GM23248 (cell line): ENCODE data around the gene PCDHGB3.
"Not testable (repeated sequence)": the region's sequence is repeated elsewhere in the genome, so short reads cannot be mapped to it uniquely, and the experiment has no call there.

ENCODE experiments used
- EZH2 ChIP-seq: fragments of 200-600 bp; sonication (generic); IDR thresholded peaks from 2 replicates; pipeline ENCODE4 v1.6.1; 2018; ENCODE audit warnings: antibody characterized with exemption, mild to moderate bottlenecking; ENCODE audit not compliant: insufficient read depth, poor library complexity, severe bottlenecking
- EZH2phosphoT487 ChIP-seq: fragments of 200-600 bp; sonication (generic); IDR thresholded peaks from 2 replicates; pipeline ENCODE4 v1.6.1; 2018; ENCODE audit warnings: antibody characterized with exemption, moderate library complexity, mild to moderate bottlenecking, low read depth; ENCODE audit not compliant: insufficient read depth

- not testable (repeated sequence) for TF ChIP-seq EZH2, EZH2phosphoT487
Measured at GRCh38 chr5:141346017-141346416, 24.0 kb upstream of the PCDHGB3 start.
